HG03097 (cell line): ENCODE results near the gene TBL1XR1.
"Not testable (repeated sequence)": the region's sequence is repeated elsewhere in the genome, so short reads cannot be mapped to it uniquely, and the experiment has no call there.

Experiments used
- ATAC-seq: cut with Tn5 transposase; IDR thresholded peaks from one replicate; pipeline ENCODE4 v1.9.1; 2021; ENCODE audit not compliant: unreplicated experiment, low FRiP score

TBL1XR1 gene

GRCh38 chr3:177041021-177041729, 156.1 kb downstream of the TBL1XR1 start:
- no peak for ATAC-seq

GRCh38 chr3:177039490-177040274, 157.6 kb downstream of the TBL1XR1 start:
- ATAC-seq, result no peak

DNA sequence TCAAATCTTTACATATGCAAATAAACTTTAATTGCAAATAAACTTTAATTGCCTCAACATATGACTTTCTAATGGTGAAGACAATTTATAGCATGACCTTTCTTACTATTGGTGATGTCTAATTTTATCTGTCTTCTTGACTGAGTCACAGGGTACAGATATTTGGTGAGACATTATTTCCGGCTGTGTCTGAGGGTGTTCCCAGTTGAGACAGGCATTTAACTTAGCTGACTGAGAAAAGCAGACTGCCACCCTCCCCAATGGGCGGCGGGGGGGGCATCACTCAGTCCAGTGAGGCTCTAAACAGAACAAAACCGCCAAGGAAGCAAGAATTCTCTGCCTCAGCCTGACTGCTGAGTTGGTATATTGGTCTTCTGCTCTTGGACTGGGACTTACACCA, 160.0 kb downstream of the TBL1XR1 start:
- no peak for ATAC-seq

DNA sequence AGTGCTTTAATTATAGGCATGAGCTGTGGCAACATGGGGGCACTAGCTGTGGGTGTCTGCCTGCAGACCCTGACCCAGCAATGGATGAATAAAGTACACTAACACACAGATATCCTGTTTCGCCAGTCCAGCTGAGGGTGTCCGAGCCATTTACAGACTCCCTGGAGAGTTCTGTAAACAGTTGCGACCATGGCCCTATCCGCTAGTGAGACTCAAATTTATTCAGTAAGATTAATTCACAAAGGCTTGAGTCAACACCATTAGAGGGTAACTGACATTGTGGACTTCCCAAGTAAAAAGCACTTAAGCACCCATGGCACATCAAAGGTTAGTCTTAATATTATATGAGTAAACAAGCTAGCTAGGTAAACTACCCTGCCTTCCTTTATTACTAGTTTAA, 161.6 kb downstream of the TBL1XR1 start:
- no peak for ATAC-seq

DNA sequence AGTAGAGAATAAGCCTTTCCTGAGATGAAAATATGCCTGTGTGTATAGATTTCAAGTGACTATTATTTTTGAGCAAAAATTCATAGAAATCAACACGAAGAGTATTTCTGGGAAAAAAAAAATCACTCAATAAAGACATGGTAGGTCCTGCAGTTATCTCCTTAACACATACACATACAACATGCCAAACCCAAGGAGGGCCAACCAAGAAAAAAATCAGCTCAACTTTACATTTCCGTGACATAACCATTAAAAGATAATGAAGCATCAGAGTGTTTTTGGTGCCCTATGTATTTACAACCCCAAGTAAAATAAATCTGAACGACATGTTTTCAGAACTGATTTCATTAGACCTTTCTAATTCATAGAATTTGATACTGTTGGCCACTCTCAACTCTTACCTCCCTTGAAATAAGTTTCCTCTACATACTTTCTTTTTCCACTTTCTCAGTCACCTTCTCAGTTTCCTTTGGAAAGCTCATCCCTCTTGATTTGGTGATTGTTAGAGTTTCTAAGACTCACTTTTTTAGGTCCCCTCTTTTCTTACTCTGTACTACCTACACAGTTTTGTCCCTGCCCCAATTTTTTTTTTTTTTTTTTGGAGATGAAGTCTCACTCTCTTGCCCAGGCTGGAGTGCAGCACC, 162.3 kb downstream of the TBL1XR1 start:
- no peak for ATAC-seq

DNA sequence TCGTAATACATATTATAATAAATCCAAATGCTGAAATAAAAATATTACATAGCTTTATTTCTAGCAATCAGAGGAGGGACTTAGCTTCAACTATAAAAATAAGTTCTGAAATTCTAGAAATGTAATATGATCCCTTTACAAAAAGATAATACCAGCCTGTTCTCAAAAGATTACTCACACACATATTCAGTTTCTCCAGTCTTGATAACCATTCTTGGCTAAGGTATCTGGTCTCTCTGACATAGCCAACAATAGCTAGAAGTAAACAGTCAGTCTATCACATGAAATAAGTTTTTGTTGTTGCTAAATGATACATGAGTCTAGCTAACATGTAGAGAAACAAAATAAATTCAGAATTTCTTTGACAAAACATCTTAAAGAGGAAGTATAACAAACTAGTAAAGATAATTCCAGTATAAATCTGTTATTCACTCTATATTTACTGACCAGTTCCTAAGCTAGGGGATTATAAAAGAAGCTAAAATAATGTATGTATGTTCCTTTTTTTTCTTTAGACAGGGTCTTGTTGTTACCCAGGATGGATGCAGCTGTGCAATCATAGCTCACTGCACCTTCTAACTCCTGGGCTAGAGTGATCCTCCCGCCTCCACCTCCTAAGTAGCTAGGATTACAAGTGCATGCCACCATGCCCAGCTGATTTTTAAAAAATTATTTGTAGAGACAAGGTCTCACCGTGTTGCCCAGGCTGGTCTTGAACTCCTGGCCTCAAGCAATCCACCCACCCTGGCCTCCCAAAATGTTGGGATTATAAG, 170.6 kb downstream of the TBL1XR1 start:
- no peak for ATAC-seq

DNA sequence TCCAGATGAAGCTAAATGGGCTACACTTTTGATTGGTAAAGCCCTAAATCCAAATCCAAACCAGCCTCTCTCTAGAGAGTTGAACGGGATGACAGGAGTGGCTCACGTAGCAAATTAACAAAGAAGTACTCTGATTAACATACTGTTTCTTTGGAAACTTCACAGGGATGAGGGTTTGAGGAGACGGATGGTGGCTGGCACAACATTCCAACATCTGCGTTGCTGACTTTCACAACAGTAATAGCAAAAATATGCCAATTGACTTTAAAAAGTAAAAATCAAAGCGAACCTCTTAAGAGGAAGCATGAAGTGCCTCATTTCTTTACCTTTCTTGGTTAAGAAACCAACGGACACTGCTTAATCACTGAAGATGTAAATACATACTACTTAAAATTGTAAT, 181.4 kb downstream of the TBL1XR1 start:
- no peak for ATAC-seq

- no peak for ATAC-seq
Observed at GRCh38 chr3:177013681-177014280, 183.5 kb downstream of the TBL1XR1 start.

DNA sequence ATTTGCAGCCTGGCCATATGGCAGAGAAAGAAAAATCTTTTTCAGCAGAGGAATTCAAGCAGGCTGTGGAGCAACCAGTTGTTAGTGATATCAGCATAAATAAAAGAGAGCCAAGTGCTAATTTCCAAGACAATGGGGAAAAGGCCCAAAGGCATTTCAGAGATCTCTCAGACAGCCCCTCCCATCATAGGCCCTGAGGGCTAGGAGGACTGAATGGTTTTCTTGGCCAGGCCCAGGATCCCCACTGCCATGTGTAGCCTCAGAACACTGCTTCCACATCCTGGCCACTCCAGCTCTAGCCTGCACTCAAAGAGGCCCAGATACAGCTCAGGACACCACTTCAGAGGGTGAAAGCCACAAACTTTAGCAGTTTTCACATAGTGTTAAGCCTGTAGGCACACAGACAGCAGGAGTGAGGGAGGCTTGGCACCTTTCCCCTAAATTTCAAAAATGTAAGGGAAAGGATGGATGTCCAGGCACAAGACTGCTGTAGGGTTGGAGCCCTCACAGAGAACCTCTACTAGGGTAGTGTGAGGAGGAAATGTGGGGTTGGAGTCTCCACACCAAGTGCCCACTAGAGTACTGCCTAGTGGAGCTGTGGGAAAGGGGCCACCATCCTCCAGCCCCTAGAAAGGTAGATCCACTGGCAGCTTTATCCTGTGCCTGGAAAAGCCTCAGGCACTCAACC, 191.4 kb downstream of the TBL1XR1 start:
- ATAC-seq, result no peak

DNA sequence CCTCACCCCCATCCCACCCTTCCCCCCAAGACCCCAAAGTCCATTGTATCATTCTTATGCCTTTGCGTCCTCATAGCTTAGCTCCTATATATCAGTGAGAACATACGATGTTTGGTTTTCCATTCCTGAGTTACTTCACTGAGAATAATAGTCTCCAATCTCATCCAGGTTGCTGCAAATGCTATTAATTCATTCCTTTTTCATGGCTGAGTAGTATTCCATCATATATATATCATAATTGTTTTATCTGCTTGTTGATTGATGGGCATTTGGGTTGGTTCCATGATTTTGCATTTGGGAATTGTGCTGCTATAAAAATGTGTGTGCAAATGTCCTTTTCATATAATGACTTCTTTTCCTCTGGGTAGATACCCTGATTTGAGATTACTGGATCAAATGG, 197.1 kb downstream of the TBL1XR1 start:
- ATAC-seq, result not testable (repeated sequence)

DNA sequence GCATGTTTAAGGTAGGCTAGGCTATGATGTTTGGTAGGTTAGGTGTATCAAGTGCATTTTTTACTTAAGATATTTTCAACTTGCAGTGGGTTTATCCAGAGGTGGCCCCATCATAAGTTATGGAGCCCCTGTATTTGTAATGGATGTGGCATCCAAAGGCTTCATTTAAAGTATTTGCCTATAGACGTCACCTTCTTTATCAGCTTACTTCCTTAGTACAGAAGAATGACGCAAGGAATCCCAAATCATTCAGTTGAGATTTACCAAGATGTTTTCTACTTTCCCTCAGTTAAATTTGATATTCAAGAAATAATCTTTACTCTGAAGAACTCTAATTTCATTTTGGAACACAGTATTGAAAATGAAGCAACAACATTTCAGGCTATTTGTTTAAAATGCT, 201.3 kb downstream of the TBL1XR1 start:
- ATAC-seq, result no peak

DNA sequence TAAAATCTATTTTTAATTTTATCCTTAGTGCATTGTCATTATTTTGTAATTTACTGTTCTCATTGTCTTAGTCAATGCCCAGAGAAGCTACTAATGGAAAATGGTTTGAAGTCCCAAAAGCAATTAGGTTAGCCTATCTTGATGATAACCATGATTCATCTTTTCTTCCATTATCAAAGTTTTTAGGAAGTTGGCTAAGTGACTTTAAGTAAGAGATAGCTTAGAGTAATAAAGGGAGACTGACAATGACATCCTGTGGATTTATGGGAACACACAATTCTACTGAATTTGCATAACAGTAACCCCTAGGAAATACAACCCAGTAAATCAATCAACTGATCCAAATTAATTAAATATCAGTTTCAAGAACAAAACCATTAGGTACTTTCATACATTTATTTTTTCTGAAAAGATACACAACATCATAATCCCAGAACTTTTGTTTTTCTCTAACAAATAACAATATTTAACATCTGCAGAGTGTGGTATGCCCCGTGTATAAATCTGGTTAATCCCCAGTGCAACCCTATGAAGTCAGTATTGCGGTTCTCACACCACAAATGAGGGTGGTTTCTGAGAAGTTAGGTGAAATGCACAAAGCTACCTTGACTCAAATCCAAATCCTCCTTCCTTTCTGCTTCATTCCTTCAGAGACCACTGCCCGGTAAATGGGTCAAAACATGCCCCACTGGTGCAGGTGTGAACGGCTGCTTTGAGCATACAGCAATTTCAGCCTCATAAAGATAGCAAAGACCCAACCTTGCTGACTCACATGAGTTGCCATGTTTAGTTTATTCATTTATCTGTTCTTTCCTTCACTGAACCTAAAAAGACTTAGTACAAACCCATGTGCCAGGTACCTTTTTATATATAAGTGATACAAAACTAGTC, 202.1 kb downstream of the TBL1XR1 start:
- no peak for ATAC-seq

- ATAC-seq, result no peak
Observed at GRCh38 chr3:176994393-176994792, 202.9 kb downstream of the TBL1XR1 start.

DNA sequence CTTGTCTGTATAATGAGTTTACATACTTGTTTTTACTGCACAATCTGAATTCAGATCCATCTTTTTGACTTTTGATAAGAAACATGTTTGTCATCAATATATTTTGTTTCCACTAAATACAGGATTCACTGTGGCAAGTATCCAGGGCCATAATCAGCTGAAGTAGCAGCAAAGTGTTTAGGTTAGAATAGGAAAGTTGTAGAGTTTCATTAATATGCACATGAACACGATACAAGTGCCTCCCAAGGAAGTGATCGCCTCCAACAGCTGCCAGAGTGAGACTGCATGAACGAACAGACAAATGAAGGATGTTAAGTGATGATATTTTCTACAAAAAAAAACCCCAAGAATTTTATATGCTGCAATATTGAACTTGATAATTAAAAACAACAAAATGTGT, 204.3 kb downstream of the TBL1XR1 start:
- no peak for ATAC-seq

GRCh38 chr3:176992565-176992964, 204.7 kb downstream of the TBL1XR1 start:
- ATAC-seq, result no peak

GRCh38 chr3:176988795-176989194, 208.5 kb downstream of the TBL1XR1 start:
- ATAC-seq, result no peak

- ATAC-seq, result no peak
Observed at GRCh38 chr3:176987901-176988650, 209.2 kb downstream of the TBL1XR1 start.

DNA sequence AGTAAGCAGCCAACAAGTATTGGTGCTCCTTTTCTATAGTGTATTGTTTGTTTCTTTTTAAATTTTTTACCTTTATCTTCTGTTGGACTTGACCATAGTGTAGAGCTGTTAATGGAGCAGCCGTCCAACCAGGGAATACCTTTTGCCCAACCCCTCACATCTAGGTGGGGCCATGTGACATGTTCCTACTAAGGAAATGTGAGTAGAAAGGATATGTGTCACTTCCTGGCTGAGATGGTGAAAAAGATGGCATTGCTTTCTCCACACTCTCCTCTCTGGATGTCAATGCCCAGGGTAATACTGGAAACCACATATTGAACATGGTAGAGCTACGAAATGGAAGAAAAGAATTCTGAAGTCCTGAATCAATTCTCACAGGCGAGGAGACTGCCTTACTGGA, 218.8 kb downstream of the TBL1XR1 start:
- ATAC-seq, result no peak
